HT1080 (cell line): ENCODE data around the gene IPO13. TPM values are rescaled to one million over a fixed set of nuclear protein-coding genes. Genes with fewer than 3 reads are reported as not detected.

Experiments used
- DNase-seq: peaks from one replicate; pipeline ENCODE4 v3.0.0-alpha.2; 2015; ENCODE audit warnings: low read depth
- total RNA-seq: library from RNA; depleted of rRNA; stranded (reverse); fragments of >200 nt; shearing (Covaris generic); gene quantifications from 2 replicates; pipeline ENCODE4 v1.2.3, GENCODE V29; 2014; rRNA removed

The IPO13 gene
- total RNA-seq, 1 experiment from 2014 or later = 28.3 TPM

DNA sequence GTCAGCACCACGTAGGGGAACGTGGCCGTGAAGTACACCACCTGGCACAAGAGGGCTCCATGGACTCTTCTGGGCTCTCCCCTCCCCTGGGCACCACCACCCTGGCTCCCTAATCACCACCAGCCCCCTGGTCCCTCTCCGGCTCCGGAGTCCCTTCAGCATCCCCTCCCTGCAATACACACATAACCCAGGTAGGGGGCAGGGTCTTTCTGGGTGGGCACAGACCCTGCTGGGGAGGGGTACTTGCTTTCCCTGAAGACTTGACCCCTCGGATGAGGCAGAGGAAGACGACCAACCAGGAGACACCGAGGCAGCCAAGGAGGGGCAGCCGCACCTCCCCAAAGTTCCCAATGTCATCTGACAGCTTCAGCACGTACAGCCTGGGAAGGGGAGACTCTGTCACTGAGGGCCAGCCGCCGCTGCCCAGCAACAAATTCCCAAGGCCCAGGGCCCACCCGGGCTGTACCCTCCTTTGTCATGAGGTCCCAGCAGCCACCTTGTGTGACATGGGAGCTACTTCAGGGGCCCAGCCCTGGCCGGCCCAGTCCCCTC lies 55.9 kb downstream of the IPO13 start:
- no peak for DNase-seq

GRCh38 chr1:44008259-44008658 lies 61.5 kb downstream of the IPO13 start:
- DNase-seq = no peak

- no peak for DNase-seq
Observed at GRCh38 chr1:44010935-44011471, 64.3 kb downstream of the IPO13 start.

GRCh38 chr1:44012404-44012803 lies 65.7 kb downstream of the IPO13 start:
- peak; percentile 53 for DNase-seq

DNA sequence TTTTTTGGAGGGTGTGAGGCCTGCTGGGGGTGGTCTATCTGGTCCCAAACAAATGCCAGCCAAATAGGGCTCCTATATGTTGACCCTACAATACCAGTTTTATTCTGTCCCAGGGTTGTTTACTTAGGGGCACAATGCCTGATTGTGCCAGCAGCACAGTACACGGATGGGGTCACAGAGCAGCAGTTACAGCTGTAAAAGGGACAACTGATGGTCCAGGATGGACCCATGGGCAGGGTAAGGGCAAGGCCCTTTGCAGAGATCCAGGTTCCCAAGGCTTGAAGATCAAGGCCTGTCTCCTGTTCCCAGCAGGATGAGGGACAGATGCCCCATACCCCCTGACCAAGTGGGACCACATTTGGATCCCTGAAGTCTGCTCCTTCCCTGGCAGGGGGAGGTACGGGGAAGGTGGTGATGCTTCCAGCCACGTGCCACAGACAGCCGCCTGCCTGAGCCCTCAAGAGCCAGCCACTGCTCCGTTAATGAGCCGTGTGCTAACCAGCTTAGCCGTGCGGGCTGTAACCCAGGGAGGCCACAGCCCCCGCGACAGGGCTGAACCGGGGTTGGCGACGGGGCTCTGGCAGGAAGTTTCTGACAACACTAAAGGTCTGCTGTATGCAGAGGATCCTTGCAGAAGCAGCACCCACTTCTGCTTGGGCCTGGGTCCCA lies 66.3 kb downstream of the IPO13 start:
- DNase-seq = no peak

DNA sequence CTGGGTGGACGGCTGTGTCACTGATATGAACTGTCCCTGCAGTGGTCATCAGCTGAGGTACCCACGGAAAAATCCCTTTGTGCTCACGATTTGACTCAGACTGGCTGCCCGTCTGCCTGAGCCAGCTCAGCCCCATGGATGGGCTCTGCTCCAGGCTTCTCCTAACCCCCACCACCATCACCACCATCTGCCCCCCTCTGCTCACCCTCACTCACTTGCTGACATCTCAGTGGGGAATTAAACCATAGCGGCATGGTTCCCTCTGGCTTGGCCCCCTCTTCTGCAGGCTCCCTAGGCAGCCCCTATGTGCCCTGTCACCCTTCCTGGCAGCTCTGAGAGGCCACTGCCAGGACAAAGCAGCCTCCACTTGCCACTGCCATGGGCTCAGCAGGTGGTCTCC lies 67.2 kb downstream of the IPO13 start:
- no peak for DNase-seq

GRCh38 chr1:44014365-44015104 lies 67.8 kb downstream of the IPO13 start:
- no peak for DNase-seq

- DNase-seq = no peak
Observed at GRCh38 chr1:44015206-44015605, 68.5 kb downstream of the IPO13 start.

DNA sequence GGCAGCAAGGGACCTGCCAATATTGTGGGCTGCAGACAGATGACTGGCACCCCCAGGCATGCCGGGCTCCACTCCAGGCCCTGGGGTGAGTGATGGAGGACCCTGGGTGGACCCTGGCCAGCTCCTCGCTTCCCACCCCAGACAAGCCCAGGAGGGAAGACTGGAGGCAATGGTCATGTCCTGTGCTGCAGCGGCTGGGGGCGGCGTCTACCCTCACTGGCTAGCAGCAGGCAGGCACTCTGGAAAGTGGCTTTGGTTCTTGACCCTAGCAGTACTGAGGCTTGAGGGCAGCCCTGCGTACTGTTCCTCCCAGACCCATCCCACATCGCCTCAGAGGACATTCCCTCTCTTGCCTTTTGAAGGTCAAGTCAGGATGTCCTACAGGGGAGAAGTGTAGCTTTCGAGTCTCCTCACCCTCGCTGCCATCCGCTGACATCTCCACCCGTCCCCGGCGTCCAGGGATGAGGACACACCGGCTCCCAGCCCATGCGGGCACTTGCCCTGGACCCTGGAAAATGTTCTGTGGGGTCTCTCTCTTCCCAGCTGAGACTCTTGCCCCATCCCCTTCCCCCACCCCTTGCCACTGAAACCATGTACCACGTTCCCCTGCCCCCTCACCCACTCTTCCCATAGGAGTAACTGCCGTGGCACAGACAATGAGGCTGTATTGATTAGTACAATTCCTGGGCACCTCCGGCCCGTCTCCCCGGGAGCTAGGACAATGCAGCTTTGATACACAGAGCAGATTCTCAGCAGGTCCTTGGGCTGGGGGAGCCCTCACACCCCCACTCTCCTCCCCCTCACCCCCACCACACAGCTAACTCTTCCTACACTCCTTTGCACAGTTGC lies 69.5 kb downstream of the IPO13 start:
- DNase-seq = no peak

- no peak for DNase-seq
Observed at GRCh38 chr1:44016890-44017400, 70.2 kb downstream of the IPO13 start.

Other genes with a start within 250 kb of the IPO13 start
- 11.6 and 14.1 TPM in 2 replicates for gene ST3GAL3, start 239.4 kb upstream of the IPO13 start, total RNA-seq
- gene ARTN, start 13.1 kb upstream of the IPO13 start, total RNA-seq = 0.32 TPM in 1 of 2 replicates, not detected in the other
- gene DPH2, start 23.1 kb downstream of the IPO13 start, total RNA-seq = 91.4 and 100 TPM in 2 replicates
- gene ATP6V0B, start 28.0 kb downstream of the IPO13 start, total RNA-seq = 176 and 229 TPM in 2 replicates
- gene B4GALT2, start 32.3 kb downstream of the IPO13 start, total RNA-seq = 119 and 133 TPM in 2 replicates
- 8.4 and 9.6 TPM in 2 replicates for gene CCDC24, start 44.6 kb downstream of the IPO13 start, total RNA-seq
- gene SLC6A9, start 84.5 kb downstream of the IPO13 start, total RNA-seq = 4.1 and 6.4 TPM in 2 replicates
- 0.23 and 0.74 TPM in 2 replicates for gene KLF17, start 171.9 kb downstream of the IPO13 start, total RNA-seq
- gene KLF18, start 194.7 kb downstream of the IPO13 start, total RNA-seq = not detected in 2 replicates